GM12878 (cell line): ENCODE data around the gene TIMP3. TPM values are rescaled to one million over a fixed set of nuclear protein-coding genes. Genes with fewer than 3 reads are reported as not detected.

Experiments
- ATAC-seq: fragments of 200-7000 bp; cut with Tn5 transposase; 3 replicates; pipeline ENCODE4 v1.9.1; 2020; ENCODE audit warnings: mild to moderate bottlenecking, moderate library complexity
- BruUV-seq: library from RNA; stranded (reverse); fragments of 400-500 nt; replicated peaks from 2 replicates; lab custom pipeline; 2021; lab: Mats Ljungman, UMichigan
- CTCF ChIA-PET: fragments of 300-600 bp; sonication (Branson Sonifier 250); formaldehyde crosslinking; extraction: SDS; loops from one replicate; lab custom pipeline; 2021; ENCODE audit warnings: inconsistent platforms; lab: Yijun Ruan, JAX
- POLR2A ChIA-PET: fragments of 350-600 bp; formaldehyde crosslinking; extraction: SDS; loops from one replicate; lab custom pipeline; 2021; ENCODE audit warnings: inconsistent platforms; lab: Charles Lee
- RAD21 ChIA-PET: fragments of 300-600 bp; sonication (Branson Sonifier 250); formaldehyde crosslinking; loops from one replicate; lab custom pipeline; 2023; ENCODE audit warnings: antibody characterized with exemption; ENCODE audit not compliant: unreplicated experiment; lab: Charles Lee
- SMC1A ChIA-PET: fragments of 300-600 bp; sonication (Branson Sonifier 250); formaldehyde crosslinking; loops from one replicate; lab custom pipeline; 2023; ENCODE audit not compliant: unreplicated experiment, uncharacterized antibody; lab: Charles Lee
- DNase-seq: peaks from one replicate; pipeline ENCODE4 v3.0.0-alpha.2; 2011; ENCODE audit warnings: low read depth, low spot score
- FAIRE-seq: peaks from 3 replicates; lab custom pipeline; 2011; peaks lifted over from hg19 to GRCh38; lab: Jason Lieb, UNC
- H2AFZ ChIP-seq: 2 replicates; pipeline ENCODE4 v1.6.0; 2011; ENCODE audit warnings: low read depth, low read length, control low read depth; ENCODE audit not compliant: control insufficient read depth
- H3K27ac ChIP-seq: 2 replicates; pipeline ENCODE4 v1.5.1; 2011; ENCODE audit warnings: control low read depth; ENCODE audit not compliant: control insufficient read depth, insufficient read depth
- H3K27me3 ChIP-seq, 2 experiments: replicated peaks in 1 of 2; 2 replicates each; pipeline versions ENCODE4 v1.6.0 to v1.6.1; 2011; ENCODE audit warnings: low read length in 1 of 2; ENCODE audit not compliant: control insufficient read depth in 2 of 2, insufficient read depth in 2 of 2
- H3K36me3 ChIP-seq, 2 experiments: 2 replicates each; pipeline ENCODE4 v1.5.1; 2011; ENCODE audit warnings: low read length in 1 of 2; ENCODE audit not compliant: control insufficient read depth in 2 of 2, insufficient read depth in 2 of 2
- H3K4me1 ChIP-seq: 2 replicates; pipeline ENCODE4 v1.6.1; 2011; ENCODE audit warnings: mild to moderate bottlenecking, low read length, moderate library complexity, mixed read lengths; ENCODE audit not compliant: control insufficient read depth, insufficient read depth
- H3K4me2 ChIP-seq: 2 replicates; pipeline ENCODE4 v1.6.0; 2011; ENCODE audit warnings: control low read depth; ENCODE audit not compliant: control insufficient read depth, insufficient read depth
- H3K4me3 ChIP-seq: fragments of 200-600 bp; sonication (generic); 2 replicates; pipeline ENCODE4 v1.5.1; 2016
- H3K79me2 ChIP-seq: 2 replicates; pipeline ENCODE4 v1.6.0; 2011; ENCODE audit warnings: low read length; ENCODE audit not compliant: control insufficient read depth, insufficient read depth
- H3K9ac ChIP-seq: 2 replicates; pipeline ENCODE4 v1.8.0; 2011; ENCODE audit warnings: low read length, control low read depth, mixed read lengths; ENCODE audit not compliant: control insufficient read depth, insufficient read depth
- H3K9me3 ChIP-seq: replicated peaks from 3 replicates; pipeline ENCODE4 v1.5.1; 2011; ENCODE audit warnings: mild to moderate bottlenecking, low read length; ENCODE audit not compliant: control insufficient read depth, insufficient read depth
- H4K20me1 ChIP-seq: 2 replicates; pipeline ENCODE4 v1.6.0; 2011; ENCODE audit not compliant: control insufficient read depth, insufficient read depth
- CBX3 ChIP-seq: fragments of 200-600 bp; sonication (generic); IDR thresholded peaks from 2 replicates; pipeline ENCODE4 v1.6.1; 2016; ENCODE audit warnings: low read depth, borderline replicate concordance
- CBX5 ChIP-seq: sonication (generic); IDR thresholded peaks from 2 replicates; pipeline ENCODE4 v1.6.1; 2016; ENCODE audit warnings: low read depth, moderate library complexity, mild to moderate bottlenecking, inconsistent platforms
- FOXM1 ChIP-seq: IDR thresholded peaks from 2 replicates; pipeline ENCODE4 v1.6.1; 2012; ENCODE audit warnings: low read depth, mild to moderate bottlenecking, inconsistent platforms, low read length, moderate library complexity
- JUNB ChIP-seq: IDR thresholded peaks from 2 replicates; pipeline ENCODE4 v1.6.1; 2016; ENCODE audit warnings: antibody characterized with exemption, mild to moderate bottlenecking
- KLF5 ChIP-seq: fragments of 450-650 bp; IDR thresholded peaks from 2 replicates; pipeline ENCODE4 v1.6.1; 2014; ENCODE audit warnings: mild to moderate bottlenecking; ENCODE audit not compliant: partially characterized antibody
- NKRF ChIP-seq: fragments of 450-650 bp; conservative IDR thresholded peaks from 2 replicates; pipeline ENCODE4 v1.6.1; 2017; ENCODE audit warnings: mild to moderate bottlenecking, moderate library complexity
- RFX5 ChIP-seq: IDR thresholded peaks from 2 replicates; pipeline ENCODE4 v1.6.1; 2011; ENCODE audit warnings: low read depth, low read length, improper control_type of control experiment
- SMC3 ChIP-seq: IDR thresholded peaks from 2 replicates; pipeline ENCODE4 v1.6.1; 2011; ENCODE audit warnings: low read length, improper control_type of control experiment, borderline replicate concordance
- ZNF217 ChIP-seq: fragments of 450-650 bp; IDR thresholded peaks from 2 replicates; pipeline ENCODE4 v1.6.1; 2017; ENCODE audit warnings: antibody characterized with exemption, mild to moderate bottlenecking
- WGBS: methylation state at CpG from one replicate; pipeline ENCODE4 v1.1.6; 2016; ENCODE audit warnings: low lambda C conversion rate; ENCODE audit not compliant: insufficient replicate concordance, insufficient coverage; ENCODE audit errors: missing lambda C conversion rate; 5-methylcytosine and 5-hydroxymethylcytosine counted together
- in situ Hi-C: fragments of 300-500 bp; cut with MboI; formaldehyde crosslinking; loops from 9 replicates; pipeline ENCODE4 v1.14.3; 2018; ENCODE audit warnings: mixed read lengths
- intact Hi-C: fragments of 100-400 bp; cut with micrococcal nuclease; formaldehyde crosslinking; loops from one replicate; pipeline ENCODE4 v1.14.2; 2022; ENCODE audit not compliant: unreplicated experiment
- polyA plus RNA-seq, 11 experiments: library from polyadenylated mRNA; depleted of rRNA in 4 of 11; unstranded in 6 of 11; stranded (reverse) in 5 of 11; fragments of >200 nt; fragmentation: Nextera tagmentation in 4 of 11; fragmentation: Illumina TruSeq in 1 of 11; extraction: Ambion mirVana in 4 of 11; extraction: Trizol in 1 of 11; gene quantifications; 1 replicate in 1 of 11; 2 replicates in 10 of 11; pipeline versions ENCODE4 v1.2.1 to v1.2.3, GENCODE V29; 2011 to 2016; ENCODE audit warnings: inconsistent platforms in 2 of 11, missing spikeins in 2 of 11, low read depth in 1 of 11
- total RNA-seq, 4 experiments: library from RNA; depleted of rRNA in 3 of 4; stranded (reverse); fragments of >200 nt in 3 of 4; fragmentation: Illumina TruSeq in 1 of 4; extraction: Trizol in 1 of 4; gene quantifications; 2 replicates each; pipeline versions ENCODE4 v1.2.1 to v1.2.3, GENCODE V29; 2013 to 2021
- TF ChIP-seq, protein P1 (sequence below): fragments of 450-650 bp; IDR thresholded peaks from 2 replicates; pipeline ENCODE4 v1.6.1; 2017; ENCODE audit warnings: antibody characterized with exemption, mild to moderate bottlenecking, moderate library complexity

TIMP3 gene
- total and polyA plus RNA-seq, 10 of the 15 experiments (the other 5 are each of a cell fraction or from before 2014, with no cell fraction given) = 0.01 to 0.74 (median 0.27) TPM; not detected in 5

GRCh38 chr22:32809786-32810554, 8.5 kb downstream of the TIMP3 start:
- Histone ChIP-seq H3K79me2 (no peaks in the 10 kb centered on the region), H3K4me1 (no peaks in the 10 kb centered on the region), H2AFZ (no peak overlapping the region), H3K36me3 (no peaks in the 10 kb centered on the region), H4K20me1 (no peaks in the 10 kb centered on the region), H3K9me3 (no peaks in the 10 kb centered on the region), H3K4me2 (no peak overlapping the region), H3K27me3 (peaks cover 0 to 2% of the 10 kb centered on the region in 2 experiments; a peak in 1 of 4 replicates), H3K4me3 (no peak overlapping the region), H3K9ac (no peak overlapping the region), H3K27ac (no peak overlapping the region)
- ChIA-PET SMC1A (no interaction called here), CTCF (interaction anchor here (1.0 to 2.6 kb wide), 3 partner anchors 13 to 234 kb away, joined by 3 to 14 read pairs (median 4); no protein-coding TSS in a partner anchor), RAD21 (no interaction called here), POLR2A (no interaction called here)
- in situ Hi-C loops = loop anchor here (5.0 kb wide), 1 partner anchor 48 kb away; no protein-coding TSS in a partner anchor
- intact Hi-C loops = no loop called here
- 13% methylated on average over 6 of the region's 6 CpGs for WGBS
- DNase-seq (no peak), ATAC-seq (no peak), FAIRE-seq (no peak)
- no peak for TF ChIP-seq RFX5
- no peak for TF ChIP-seq KLF5
- BruUV-seq = no TSS peak

DNA sequence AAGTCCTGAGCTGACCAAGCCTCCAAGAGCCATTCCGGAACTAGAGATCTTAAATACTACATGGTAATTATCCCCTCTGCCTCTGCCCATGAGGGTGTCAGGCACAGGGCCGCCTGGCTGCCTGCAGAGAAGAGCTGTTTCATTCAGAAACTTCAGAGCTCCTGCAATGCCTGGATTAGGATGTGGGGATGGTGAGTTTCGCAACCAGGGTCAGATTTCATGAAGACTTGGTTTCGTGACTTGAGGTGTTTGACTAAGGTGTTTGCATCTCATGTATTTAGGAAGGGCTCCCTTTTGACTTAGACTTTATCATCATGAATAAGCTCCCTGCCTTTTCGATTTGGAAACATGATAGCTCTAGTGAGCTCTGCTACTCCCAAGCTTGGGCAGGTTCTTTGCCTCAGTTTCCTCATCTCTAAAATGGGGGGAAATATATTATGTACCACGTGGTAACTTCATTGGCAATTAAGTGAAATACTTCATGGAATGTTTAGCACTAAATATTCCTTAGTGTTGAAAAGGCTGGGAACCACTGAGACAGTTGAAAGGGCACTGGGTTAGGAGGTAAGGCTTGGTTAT, 9.1 kb downstream of the TIMP3 start:
- Histone ChIP-seq H4K20me1 (no peaks in the 10 kb centered on the region), H3K9ac (no peak overlapping the region), H3K27me3 (peaks cover 0 to 2% of the 10 kb centered on the region in 2 experiments; a peak in 1 of 4 replicates), H3K4me3 (no peak overlapping the region), H3K4me2 (no peak overlapping the region), H3K36me3 (no peaks in the 10 kb centered on the region), H3K9me3 (no peaks in the 10 kb centered on the region), H3K27ac (no peak overlapping the region), H3K4me1 (no peaks in the 10 kb centered on the region), H3K79me2 (no peaks in the 10 kb centered on the region), H2AFZ (no peak overlapping the region)
- no TSS peak for BruUV-seq
- RAD21 ChIA-PET = no interaction called here
- 17% methylated on average over 6 of the region's 6 CpGs for WGBS
- intact Hi-C loops = no loop called here
- SMC1A ChIA-PET = no interaction called here
- POLR2A ChIA-PET = no interaction called here
- DNase-seq (no peak), FAIRE-seq (no peak), ATAC-seq (no peak)
- in situ Hi-C loops = loop anchor here (5.0 kb wide), 1 partner anchor 48 kb away; no protein-coding TSS in a partner anchor
- CTCF ChIA-PET = interaction anchor here (1.0 to 2.6 kb wide), 3 partner anchors 14 to 234 kb away, joined by 3 to 14 read pairs (median 4); no protein-coding TSS in a partner anchor
- TF ChIP-seq CBX3 (no peak), CBX5 (no peak), NKRF (no peak), FOXM1 (no peak), SMC3 (no peak), JUNB (no peak), ZNF217 (no peak)
- TF ChIP-seq, protein P1, sequence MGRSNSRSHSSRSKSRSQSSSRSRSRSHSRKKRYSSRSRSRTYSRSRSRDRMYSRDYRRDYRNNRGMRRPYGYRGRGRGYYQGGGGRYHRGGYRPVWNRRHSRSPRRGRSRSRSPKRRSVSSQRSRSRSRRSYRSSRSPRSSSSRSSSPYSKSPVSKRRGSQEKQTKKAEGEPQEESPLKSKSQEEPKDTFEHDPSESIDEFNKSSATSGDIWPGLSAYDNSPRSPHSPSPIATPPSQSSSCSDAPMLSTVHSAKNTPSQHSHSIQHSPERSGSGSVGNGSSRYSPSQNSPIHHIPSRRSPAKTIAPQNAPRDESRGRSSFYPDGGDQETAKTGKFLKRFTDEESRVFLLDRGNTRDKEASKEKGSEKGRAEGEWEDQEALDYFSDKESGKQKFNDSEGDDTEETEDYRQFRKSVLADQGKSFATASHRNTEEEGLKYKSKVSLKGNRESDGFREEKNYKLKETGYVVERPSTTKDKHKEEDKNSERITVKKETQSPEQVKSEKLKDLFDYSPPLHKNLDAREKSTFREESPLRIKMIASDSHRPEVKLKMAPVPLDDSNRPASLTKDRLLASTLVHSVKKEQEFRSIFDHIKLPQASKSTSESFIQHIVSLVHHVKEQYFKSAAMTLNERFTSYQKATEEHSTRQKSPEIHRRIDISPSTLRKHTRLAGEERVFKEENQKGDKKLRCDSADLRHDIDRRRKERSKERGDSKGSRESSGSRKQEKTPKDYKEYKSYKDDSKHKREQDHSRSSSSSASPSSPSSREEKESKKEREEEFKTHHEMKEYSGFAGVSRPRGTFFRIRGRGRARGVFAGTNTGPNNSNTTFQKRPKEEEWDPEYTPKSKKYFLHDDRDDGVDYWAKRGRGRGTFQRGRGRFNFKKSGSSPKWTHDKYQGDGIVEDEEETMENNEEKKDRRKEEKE = no peak
